Uterus (tissue), 2 donors: Measurements from ENCODE around the gene GBP1.

Source experiments
- POLR2A ChIP-seq, 2 donors: fragments of 450-650 bp; IDR thresholded peaks; one replicate each; pipeline ENCODE4 v1.6.1; 2016; ENCODE audit warnings: antibody characterized with exemption in 2 of 2, mild to moderate bottlenecking in 1 of 2, moderate library complexity in 1 of 2
- TF ChIP-seq, protein P1 (sequence below), 4 experiments: fragments of 200-600 bp in 2 of 4; fragments of 450-650 bp in 2 of 4; sonication (generic) in 2 of 4; IDR thresholded peaks; one replicate each; pipeline ENCODE4 v1.5.1; 2016 to 2019; ENCODE audit warnings: antibody characterized with exemption in 4 of 4, mild to moderate bottlenecking in 2 of 4, moderate library complexity in 1 of 4

DNA sequence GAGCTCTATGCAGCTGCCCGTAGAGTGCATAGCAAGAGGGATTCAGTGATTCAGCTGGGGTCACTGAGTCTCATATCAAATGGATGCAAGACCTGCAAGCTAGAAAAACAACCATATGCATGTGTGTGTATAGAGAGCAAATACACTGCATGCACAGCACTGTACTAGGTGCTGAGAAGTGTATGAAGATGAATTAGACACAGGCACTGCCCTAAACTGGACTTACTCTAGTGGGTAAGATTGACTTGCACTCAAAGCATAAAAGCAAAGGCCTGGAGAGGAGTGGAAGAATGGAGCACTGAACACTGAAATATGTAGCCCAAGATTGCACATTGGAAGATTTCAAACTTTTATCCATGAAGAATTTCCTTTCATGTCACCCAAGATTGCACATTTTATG is 5.5 kb upstream of the GBP1 start:
- TF ChIP-seq, protein P1, sequence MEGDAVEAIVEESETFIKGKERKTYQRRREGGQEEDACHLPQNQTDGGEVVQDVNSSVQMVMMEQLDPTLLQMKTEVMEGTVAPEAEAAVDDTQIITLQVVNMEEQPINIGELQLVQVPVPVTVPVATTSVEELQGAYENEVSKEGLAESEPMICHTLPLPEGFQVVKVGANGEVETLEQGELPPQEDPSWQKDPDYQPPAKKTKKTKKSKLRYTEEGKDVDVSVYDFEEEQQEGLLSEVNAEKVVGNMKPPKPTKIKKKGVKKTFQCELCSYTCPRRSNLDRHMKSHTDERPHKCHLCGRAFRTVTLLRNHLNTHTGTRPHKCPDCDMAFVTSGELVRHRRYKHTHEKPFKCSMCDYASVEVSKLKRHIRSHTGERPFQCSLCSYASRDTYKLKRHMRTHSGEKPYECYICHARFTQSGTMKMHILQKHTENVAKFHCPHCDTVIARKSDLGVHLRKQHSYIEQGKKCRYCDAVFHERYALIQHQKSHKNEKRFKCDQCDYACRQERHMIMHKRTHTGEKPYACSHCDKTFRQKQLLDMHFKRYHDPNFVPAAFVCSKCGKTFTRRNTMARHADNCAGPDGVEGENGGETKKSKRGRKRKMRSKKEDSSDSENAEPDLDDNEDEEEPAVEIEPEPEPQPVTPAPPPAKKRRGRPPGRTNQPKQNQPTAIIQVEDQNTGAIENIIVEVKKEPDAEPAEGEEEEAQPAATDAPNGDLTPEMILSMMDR (IDR thresholded peaks at IDR 0.05): no peak
- TF ChIP-seq POLR2A (IDR thresholded peaks at IDR 0.05): no peak
